GM10266 (cell line): ENCODE results near the gene MFAP2.

ENCODE experiments used
- DNase-seq: peaks from one replicate; pipeline ENCODE4 v3.0.0; 2012; ENCODE audit errors: extremely low spot score
- CTCF ChIP-seq: IDR thresholded peaks from 2 replicates; pipeline ENCODE4 v1.5.1; 2012; ENCODE audit warnings: mild to moderate bottlenecking, low read depth; ENCODE audit not compliant: control insufficient read depth, insufficient read depth; ENCODE audit errors: missing control alignments

Gene MFAP2

GRCh38 chr1:16975211-16975610 is 5.2 kb downstream of the MFAP2 start:
- DNase-seq: no peak
- TF ChIP-seq CTCF: no peak

GRCh38 chr1:16973215-16973614 is 7.2 kb downstream of the MFAP2 start:
- DNase-seq: no peak
- no peak for TF ChIP-seq CTCF

GRCh38 chr1:16972189-16972895 is 8.1 kb downstream of the MFAP2 start:
- no peak for TF ChIP-seq CTCF
- DNase-seq: no peak

- no peak for TF ChIP-seq CTCF
- no peak for DNase-seq
Measured at GRCh38 chr1:16971341-16972188, 8.9 kb downstream of the MFAP2 start.

GRCh38 chr1:16970132-16970910 is 10.1 kb downstream of the MFAP2 start:
- no peak for DNase-seq
- TF ChIP-seq CTCF: no peak

- DNase-seq: no peak
- TF ChIP-seq CTCF: no peak
Measured at GRCh38 chr1:16969651-16970050, 10.8 kb downstream of the MFAP2 start.
